HCT116 (cell line): ENCODE measurements around the gene LGR6. TPM values are rescaled to one million over a fixed set of nuclear protein-coding genes. Genes with fewer than 3 reads are reported as not detected.

Source experiments
- ATAC-seq: fragments of 200-7000 bp; cut with Tn5 transposase; 2 replicates; pipeline ENCODE4 v1.9.1; 2020; ENCODE audit warnings: mild to moderate bottlenecking, moderate library complexity
- BruUV-seq: library from RNA; stranded (reverse); fragments of 400-500 nt; replicated peaks from 2 replicates; lab custom pipeline; 2021; lab: Mats Ljungman, UMichigan
- CTCF ChIA-PET: fragments of 300-600 bp; sonication (Branson Sonifier 250); formaldehyde crosslinking; loops from one replicate; lab custom pipeline; 2021; ENCODE audit warnings: antibody characterized with exemption; lab: Charles Lee
- POLR2A ChIA-PET: fragments of 300-600, 350-600 bp; sonication (Branson Sonifier 250); formaldehyde crosslinking; loops from one replicate; lab custom pipeline; 2021; ENCODE audit warnings: antibody characterized with exemption; lab: Charles Lee
- RAD21 ChIA-PET, 2 experiments: fragments of 300-600 bp; sonication (Branson Sonifier 250); formaldehyde crosslinking; loops; one replicate each; lab custom pipeline; 2023; ENCODE audit warnings: low total read pairs in 2 of 2; ENCODE audit not compliant: uncharacterized antibody in 2 of 2, unreplicated experiment in 2 of 2, low non-redundant PET in 1 of 2; lab: Charles Lee
- DNase-seq: peaks from one replicate; pipeline ENCODE4 v3.0.0-alpha.2; 2010; ENCODE audit warnings: low read depth, low spot score
- H2AFZ ChIP-seq: fragments of 200-600 bp; shearing (Covaris generic), sonication (generic); 2 replicates; pipeline ENCODE4 v1.6.1; 2017; ENCODE audit warnings: low read depth, mixed run types, mixed read lengths, antibody characterized with exemption, low read length; ENCODE audit not compliant: poor library complexity, severe bottlenecking
- H3K27ac ChIP-seq: 2 replicates; pipeline ENCODE4 v1.5.1; 2012; ENCODE audit warnings: low read depth, low read length
- H3K27me3 ChIP-seq: fragments of 200-600 bp; sonication (generic); 2 replicates; pipeline ENCODE4 v1.6.1; 2016; ENCODE audit warnings: mixed run types, low read length, mixed read lengths; ENCODE audit not compliant: insufficient read depth
- H3K36me3 ChIP-seq, 2 experiments: fragments of 200-500 bp in 1 of 2; fragments of 200-600 bp in 1 of 2; sonication (Bioruptor generic) in 1 of 2; sonication (generic) in 1 of 2; 2 replicates each; pipeline versions ENCODE4 v1.5.1 to v1.6.1; 2014 to 2016; ENCODE audit warnings: low read length in 2 of 2, inconsistent platforms in 1 of 2, mixed read lengths in 1 of 2, mixed run types in 1 of 2; ENCODE audit not compliant: insufficient read depth in 2 of 2, control insufficient read depth in 1 of 2
- H3K4me1 ChIP-seq, 2 experiments: fragments of 200-600 bp in 1 of 2; sonication (generic) in 1 of 2; 2 replicates each; pipeline versions ENCODE4 v1.5.1 to v1.6.1; 2012 to 2017; ENCODE audit warnings: low read length in 2 of 2, inconsistent platforms in 1 of 2, mild to moderate bottlenecking in 1 of 2, mixed read lengths in 1 of 2, mixed run types in 1 of 2, moderate library complexity in 1 of 2; ENCODE audit not compliant: insufficient read depth in 2 of 2, control insufficient read depth in 1 of 2
- H3K4me2 ChIP-seq: fragments of 200-600 bp; sonication (generic); 2 replicates; pipeline ENCODE4 v1.6.1; 2017; ENCODE audit warnings: mixed run types, low read length, mixed read lengths
- H3K4me3 ChIP-seq, 2 experiments: fragments of 200-600 bp in 1 of 2; sonication (generic) in 1 of 2; replicated peaks in 1 of 2; 2 replicates each; pipeline ENCODE4 v1.5.1; 2011 to 2016; ENCODE audit warnings: low read length in 2 of 2, control low read depth in 1 of 2, low read depth in 1 of 2, mild to moderate bottlenecking in 1 of 2, mixed read lengths in 1 of 2, mixed run types in 1 of 2
- H3K79me2 ChIP-seq: fragments of 200-600 bp; sonication (generic); 2 replicates; pipeline ENCODE4 v1.6.1; 2017; ENCODE audit warnings: mild to moderate bottlenecking, mixed run types, low read length, moderate library complexity, mixed read lengths; ENCODE audit not compliant: insufficient read depth
- H3K9ac ChIP-seq: fragments of 200-600 bp; sonication (generic); 2 replicates; pipeline ENCODE4 v1.6.1; 2016; ENCODE audit warnings: low read length, mixed read lengths
- H3K9me2 ChIP-seq: fragments of 200-600 bp; sonication (generic), shearing (Covaris generic); 2 replicates; pipeline ENCODE4 v1.6.1; 2017; ENCODE audit warnings: mixed run types, mild to moderate bottlenecking, moderate library complexity; ENCODE audit not compliant: insufficient read depth
- H3K9me3 ChIP-seq, 2 experiments: fragments of 200-500 bp in 1 of 2; fragments of 200-600 bp in 1 of 2; sonication (Bioruptor generic) in 1 of 2; sonication (generic) in 1 of 2; 2 replicates each; pipeline ENCODE4 v1.6.1; 2014 to 2017; ENCODE audit warnings: low read length in 2 of 2, mixed read lengths in 2 of 2, inconsistent platforms in 1 of 2, low read depth in 1 of 2, mild to moderate bottlenecking in 1 of 2, mixed run types in 1 of 2, moderate library complexity in 1 of 2; ENCODE audit not compliant: control insufficient read depth in 1 of 2, insufficient read depth in 1 of 2
- H4K20me1 ChIP-seq: fragments of 200-600 bp; sonication (generic), shearing (Covaris generic); 2 replicates; pipeline ENCODE4 v1.6.1; 2017; ENCODE audit warnings: mixed run types, mild to moderate bottlenecking, moderate library complexity; ENCODE audit not compliant: insufficient read depth
- CBX3 ChIP-seq: IDR thresholded peaks from 2 replicates; pipeline ENCODE4 v1.6.1; 2012; ENCODE audit warnings: low read depth
- CEBPB ChIP-seq: IDR thresholded peaks from 2 replicates; pipeline ENCODE4 v1.6.1; 2012; ENCODE audit warnings: low read depth
- EZH2 ChIP-seq: fragments of 200-600 bp; sonication (generic); IDR thresholded peaks from 2 replicates; pipeline ENCODE4 v1.6.1; 2017; ENCODE audit warnings: antibody characterized with exemption, mixed run types
- JUND ChIP-seq: IDR thresholded peaks from 2 replicates; pipeline ENCODE4 v1.6.1; 2012
- POLR2A ChIP-seq: IDR thresholded peaks from 2 replicates; pipeline ENCODE4 v1.7.0; 2011; ENCODE audit warnings: borderline replicate concordance; ENCODE audit not compliant: insufficient read depth, insufficient read length; ENCODE audit errors: extremely low read depth
- RAD21 ChIP-seq: IDR thresholded peaks from 2 replicates; pipeline ENCODE4 v1.6.1; 2012; ENCODE audit warnings: low read depth, mild to moderate bottlenecking
- REST ChIP-seq: IDR thresholded peaks from 2 replicates; pipeline ENCODE4 v1.6.1; 2012; ENCODE audit warnings: low read depth
- SP1 ChIP-seq: IDR thresholded peaks from 2 replicates; pipeline ENCODE4 v1.6.1; 2012; ENCODE audit warnings: low read depth
- TCF7L2 ChIP-seq: IDR thresholded peaks from 2 replicates; pipeline ENCODE4 v1.7.0; 2011; ENCODE audit warnings: borderline replicate concordance, inconsistent platforms; ENCODE audit not compliant: insufficient read depth, insufficient read length; ENCODE audit errors: extremely low read depth
- YY1 ChIP-seq: IDR thresholded peaks from 2 replicates; pipeline ENCODE4 v1.6.1; 2011; ENCODE audit warnings: low read length, low read depth, moderate library complexity, mild to moderate bottlenecking; ENCODE audit not compliant: insufficient replicate concordance; ENCODE audit errors: extremely low read depth
- ZFX ChIP-seq: fragments of 450-650 bp; IDR thresholded peaks from 2 replicates; pipeline ENCODE4 v1.6.1; 2017
- ZNF274 ChIP-seq: fragments of 200-500 bp; sonication (Bioruptor generic); IDR thresholded peaks from 2 replicates; pipeline ENCODE4 v1.6.1; 2014; ENCODE audit warnings: mild to moderate bottlenecking, low read depth, low read length, inconsistent platforms
- intact Hi-C: fragments of 100-400 bp; cut with micrococcal nuclease; formaldehyde crosslinking; loops from 2 replicates; pipeline ENCODE4 v1.10.0; 2022
- total RNA-seq: library from RNA; stranded (reverse); gene quantifications from one replicate; pipeline ENCODE4 v1.2.1, GENCODE V29; 2021; ENCODE audit not compliant: unreplicated experiment
- TF ChIP-seq, protein P1 (sequence below): IDR thresholded peaks from 2 replicates; pipeline ENCODE4 v1.6.1; 2012
- TF ChIP-seq, protein P2 (sequence below), 3 experiments: fragments of 200-600 bp in 1 of 3; sonication (generic) in 1 of 3; IDR thresholded peaks in 2 of 3; conservative IDR thresholded peaks in 1 of 3; 2 replicates each; pipeline ENCODE4 v1.5.1; 2012 to 2017; ENCODE audit warnings: low read depth in 2 of 3, low read length in 2 of 3, antibody characterized with exemption in 1 of 3, borderline replicate concordance in 1 of 3, control low read depth in 1 of 3, mild to moderate bottlenecking in 1 of 3, mixed read lengths in 1 of 3, mixed run types in 1 of 3, moderate library complexity in 1 of 3; ENCODE audit not compliant: insufficient read depth in 1 of 3

Gene LGR6
- total RNA-seq, 1 experiment from 2014 or later, result 0.20 TPM

GRCh38 chr1:202241376-202242079 is 47.9 kb downstream of the LGR6 start:
- H3K4me3 ChIP-seq, result no peak overlapping the region
- ATAC-seq (no peak), DNase-seq (no peak)
- H2AFZ ChIP-seq, result no peak overlapping the region
- intact Hi-C loops, result no loop called here
- no peaks in the 10 kb centered on the region for H4K20me1 ChIP-seq
- CTCF ChIA-PET, result no interaction called here
- POLR2A ChIA-PET, result no interaction called here
- no peak overlapping the region for H3K9ac ChIP-seq
- no peaks in the 10 kb centered on the region for H3K9me3 ChIP-seq
- H3K27me3 ChIP-seq, result peaks cover 7% of the 10 kb centered on the region; the same call in 1 of the 2 replicates
- TF ChIP-seq, protein P1, sequence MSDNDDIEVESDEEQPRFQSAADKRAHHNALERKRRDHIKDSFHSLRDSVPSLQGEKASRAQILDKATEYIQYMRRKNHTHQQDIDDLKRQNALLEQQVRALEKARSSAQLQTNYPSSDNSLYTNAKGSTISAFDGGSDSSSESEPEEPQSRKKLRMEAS, result no peak
- TF ChIP-seq SP1 (no peak), CBX3 (no peak), ZNF274 (no peak), EZH2 (no peak), ZFX (no peak)
- H3K36me3 ChIP-seq, result no peaks in the 10 kb centered on the region
- no peak overlapping the region for H3K4me2 ChIP-seq
- H3K4me1 ChIP-seq, result peaks cover 11% of the 10 kb centered on the region in 2 experiments
- RAD21 ChIA-PET, result interaction anchor here in 1 of 2 experiments (0.7 kb wide), 1 partner anchor 27 kb away, joined by 3 read pairs; no protein-coding TSS in a partner anchor
- BruUV-seq, result no TSS peak
- H3K27ac ChIP-seq, result no peak overlapping the region
- no peaks in the 10 kb centered on the region for H3K9me2 ChIP-seq
- no peaks in the 10 kb centered on the region for H3K79me2 ChIP-seq

GRCh38 chr1:202242080-202242419 is 48.5 kb downstream of the LGR6 start:
- Histone ChIP-seq H3K9me3 (no peaks in the 10 kb centered on the region), H2AFZ (no peak overlapping the region), H3K36me3 (no peaks in the 10 kb centered on the region), H3K27ac (no peak overlapping the region), H3K9me2 (no peaks in the 10 kb centered on the region), H3K4me1 (peaks cover 5 to 6% of the 10 kb centered on the region in 2 experiments), H3K27me3 (peaks cover 12% of the 10 kb centered on the region; the same call in 1 of the 2 replicates), H3K79me2 (no peaks in the 10 kb centered on the region), H4K20me1 (no peaks in the 10 kb centered on the region), H3K4me2 (no peak overlapping the region), H3K9ac (no peak overlapping the region), H3K4me3 (no peak overlapping the region)
- ATAC-seq (no peak), DNase-seq (no peak)
- BruUV-seq, result no TSS peak
- intact Hi-C loops, result no loop called here
- ChIA-PET POLR2A (no interaction called here), CTCF (no interaction called here), RAD21 (no interaction called here)
- TF ChIP-seq RAD21 (no peak), POLR2A (no peak), JUND (no peak), CEBPB (no peak), CBX3 (no peak), REST (no peak), SP1 (no peak), EZH2 (no peak), ZFX (no peak), TCF7L2 (no peak), YY1 (no peak)
- TF ChIP-seq, protein P1, result no peak
- TF ChIP-seq, protein P2, sequence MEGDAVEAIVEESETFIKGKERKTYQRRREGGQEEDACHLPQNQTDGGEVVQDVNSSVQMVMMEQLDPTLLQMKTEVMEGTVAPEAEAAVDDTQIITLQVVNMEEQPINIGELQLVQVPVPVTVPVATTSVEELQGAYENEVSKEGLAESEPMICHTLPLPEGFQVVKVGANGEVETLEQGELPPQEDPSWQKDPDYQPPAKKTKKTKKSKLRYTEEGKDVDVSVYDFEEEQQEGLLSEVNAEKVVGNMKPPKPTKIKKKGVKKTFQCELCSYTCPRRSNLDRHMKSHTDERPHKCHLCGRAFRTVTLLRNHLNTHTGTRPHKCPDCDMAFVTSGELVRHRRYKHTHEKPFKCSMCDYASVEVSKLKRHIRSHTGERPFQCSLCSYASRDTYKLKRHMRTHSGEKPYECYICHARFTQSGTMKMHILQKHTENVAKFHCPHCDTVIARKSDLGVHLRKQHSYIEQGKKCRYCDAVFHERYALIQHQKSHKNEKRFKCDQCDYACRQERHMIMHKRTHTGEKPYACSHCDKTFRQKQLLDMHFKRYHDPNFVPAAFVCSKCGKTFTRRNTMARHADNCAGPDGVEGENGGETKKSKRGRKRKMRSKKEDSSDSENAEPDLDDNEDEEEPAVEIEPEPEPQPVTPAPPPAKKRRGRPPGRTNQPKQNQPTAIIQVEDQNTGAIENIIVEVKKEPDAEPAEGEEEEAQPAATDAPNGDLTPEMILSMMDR (IDR thresholded peaks at IDR 0.05 in 2 of 3, conservative IDR thresholded peaks at IDR 0.05 in 1 of 3; ENCODE audit: borderline replicate concordance in 1 of 3, insufficient read depth in 1 of 3, low read depth in 2 of 3, low read length in 2 of 3), result no peak
